ACC112 (cell line): ENCODE results near the gene MAST4.
"Not testable (repeated sequence)": the region's sequence is repeated elsewhere in the genome, so short reads cannot be mapped to it uniquely, and the experiment has no call there.

Experiments used
- H2AFZ ChIP-seq: fragments of 200-600 bp; sonication (generic); one replicate; pipeline ENCODE4 v1.6.0; 2017; ENCODE audit warnings: antibody characterized with exemption, low read length; ENCODE audit not compliant: unreplicated experiment
- H3K27ac ChIP-seq: fragments of 200-600 bp; sonication (generic); 2 replicates; pipeline ENCODE4 v1.5.1; 2014; ENCODE audit warnings: low read depth, mild to moderate bottlenecking, antibody characterized with exemption, low read length, moderate library complexity
- H3K27me3 ChIP-seq: fragments of 200-600 bp; sonication (generic); 2 replicates; pipeline ENCODE4 v1.6.1; 2014; ENCODE audit warnings: mild to moderate bottlenecking, antibody characterized with exemption, low read length, moderate library complexity, mixed read lengths; ENCODE audit not compliant: insufficient read depth
- H3K36me3 ChIP-seq: fragments of 200-600 bp; sonication (generic); 2 replicates; pipeline ENCODE4 v1.6.1; 2016; ENCODE audit warnings: mild to moderate bottlenecking, antibody characterized with exemption, low read length, moderate library complexity, mixed read lengths; ENCODE audit not compliant: insufficient read depth
- H3K4me1 ChIP-seq: fragments of 200-600 bp; sonication (generic); one replicate; pipeline ENCODE4 v1.6.1; 2016; ENCODE audit warnings: low read length, mixed read lengths; ENCODE audit not compliant: insufficient read depth, unreplicated experiment, control insufficient read depth
- H3K4me3 ChIP-seq: fragments of 200-600 bp; sonication (generic); 2 replicates; pipeline ENCODE4 v1.5.1; 2014; ENCODE audit warnings: mild to moderate bottlenecking, low read depth, low read length
- H3K79me2 ChIP-seq: fragments of 200-600 bp; sonication (generic); one replicate; pipeline ENCODE4 v1.6.0; 2016; ENCODE audit warnings: low read length; ENCODE audit not compliant: control insufficient read depth, unreplicated experiment, insufficient read depth

MAST4 gene

GRCh38 chr5:66694036-66694435, 97.8 kb downstream of the MAST4 start:
- no peaks in the 10 kb centered on the region for H3K36me3 ChIP-seq
- H3K27ac ChIP-seq = no peak overlapping the region
- no peak overlapping the region for H3K4me3 ChIP-seq
- peaks cover 7% of the 10 kb centered on the region for H3K27me3 ChIP-seq
- no peaks in the 10 kb centered on the region for H3K79me2 ChIP-seq
- H3K4me1 ChIP-seq = no peaks in the 10 kb centered on the region
- no peak overlapping the region for H2AFZ ChIP-seq

GRCh38 chr5:66695840-66696239, 99.6 kb downstream of the MAST4 start:
- not testable (repeated sequence) for H3K4me1 ChIP-seq, H3K79me2 ChIP-seq, H2AFZ ChIP-seq, H3K4me3 ChIP-seq, H3K27me3 ChIP-seq, H3K27ac ChIP-seq, H3K36me3 ChIP-seq

GRCh38 chr5:66697796-66698564, 101.8 kb downstream of the MAST4 start:
- Histone ChIP-seq H3K79me2 (no peaks in the 10 kb centered on the region), H3K36me3 (no peaks in the 10 kb centered on the region), H3K4me3 (no peak overlapping the region), H3K27ac (no peak overlapping the region), H3K4me1 (no peaks in the 10 kb centered on the region), H2AFZ (no peak overlapping the region), H3K27me3 (0 out of 2 replicates have a peak, but pooled peaks cover under 1% of the 10 kb centered on the region)

GRCh38 chr5:66701244-66701643, 105.1 kb downstream of the MAST4 start:
- Histone ChIP-seq H3K79me2 (no peaks in the 10 kb centered on the region), H2AFZ (no peak overlapping the region), H3K4me3 (no peak overlapping the region), H3K36me3 (no peaks in the 10 kb centered on the region), H3K27ac (no peak overlapping the region), H3K4me1 (no peaks in the 10 kb centered on the region), H3K27me3 (peaks cover 24% of the 10 kb centered on the region; the same call in 1 of the 2 replicates)

GRCh38 chr5:66702426-66702825, 106.2 kb downstream of the MAST4 start:
- H2AFZ ChIP-seq = no peak overlapping the region
- no peaks in the 10 kb centered on the region for H3K79me2 ChIP-seq
- no peaks in the 10 kb centered on the region for H3K4me1 ChIP-seq
- H3K36me3 ChIP-seq = no peaks in the 10 kb centered on the region
- H3K4me3 ChIP-seq = no peak overlapping the region
- no peak overlapping the region for H3K27ac ChIP-seq
- peaks cover 30% of the 10 kb centered on the region for H3K27me3 ChIP-seq

- H3K27ac ChIP-seq = no peak overlapping the region
- H2AFZ ChIP-seq = no peak overlapping the region
- H3K36me3 ChIP-seq = no peaks in the 10 kb centered on the region
- no peaks in the 10 kb centered on the region for H3K4me1 ChIP-seq
- H3K27me3 ChIP-seq = peaks cover 42% of the 10 kb centered on the region
- H3K4me3 ChIP-seq = no peak overlapping the region
- no peaks in the 10 kb centered on the region for H3K79me2 ChIP-seq
Observed at GRCh38 chr5:66704790-66705425, 108.7 kb downstream of the MAST4 start.

GRCh38 chr5:66708368-66708767, 112.2 kb downstream of the MAST4 start:
- Histone ChIP-seq H3K36me3 (no peaks in the 10 kb centered on the region), H3K4me3 (no peak overlapping the region), H3K27me3 (peaks cover 41% of the 10 kb centered on the region), H3K27ac (no peak overlapping the region), H2AFZ (no peak overlapping the region), H3K79me2 (no peaks in the 10 kb centered on the region), H3K4me1 (no peaks in the 10 kb centered on the region)

GRCh38 chr5:66710557-66711088, 114.4 kb downstream of the MAST4 start:
- no peak overlapping the region for H2AFZ ChIP-seq
- no peaks in the 10 kb centered on the region for H3K36me3 ChIP-seq
- no peaks in the 10 kb centered on the region for H3K79me2 ChIP-seq
- H3K4me1 ChIP-seq = no peaks in the 10 kb centered on the region
- H3K4me3 ChIP-seq = no peak overlapping the region
- H3K27ac ChIP-seq = no peak overlapping the region
- H3K27me3 ChIP-seq = peaks cover 24% of the 10 kb centered on the region

GRCh38 chr5:66713998-66714397, 117.8 kb downstream of the MAST4 start:
- H3K79me2 ChIP-seq = no peaks in the 10 kb centered on the region
- no peaks in the 10 kb centered on the region for H3K36me3 ChIP-seq
- H3K27ac ChIP-seq = no peak overlapping the region
- H3K4me1 ChIP-seq = no peaks in the 10 kb centered on the region
- no peak overlapping the region for H3K4me3 ChIP-seq
- H2AFZ ChIP-seq = no peak overlapping the region
- H3K27me3 ChIP-seq = peaks cover 11% of the 10 kb centered on the region

- no peak overlapping the region for H3K4me3 ChIP-seq
- no peak overlapping the region for H3K27ac ChIP-seq
- peaks cover 17% of the 10 kb centered on the region for H3K27me3 ChIP-seq
- H3K79me2 ChIP-seq = no peaks in the 10 kb centered on the region
- no peaks in the 10 kb centered on the region for H3K36me3 ChIP-seq
- H3K4me1 ChIP-seq = no peaks in the 10 kb centered on the region
- H2AFZ ChIP-seq = no peak overlapping the region
Observed at GRCh38 chr5:66717455-66718373, 121.5 kb downstream of the MAST4 start.
